CD4-positive, alpha-beta T cell treated with Interleukin-10 for 1 hour (primary cell): ENCODE measurements around the gene CEND1.
A peak's percentile ranks its signal among the peaks of the same experiment; 100 is the strongest.

ENCODE experiments used
- DNase-seq: peaks from one replicate; pipeline ENCODE4 v3.0.0-alpha.2; 2020

Gene CEND1

DNA sequence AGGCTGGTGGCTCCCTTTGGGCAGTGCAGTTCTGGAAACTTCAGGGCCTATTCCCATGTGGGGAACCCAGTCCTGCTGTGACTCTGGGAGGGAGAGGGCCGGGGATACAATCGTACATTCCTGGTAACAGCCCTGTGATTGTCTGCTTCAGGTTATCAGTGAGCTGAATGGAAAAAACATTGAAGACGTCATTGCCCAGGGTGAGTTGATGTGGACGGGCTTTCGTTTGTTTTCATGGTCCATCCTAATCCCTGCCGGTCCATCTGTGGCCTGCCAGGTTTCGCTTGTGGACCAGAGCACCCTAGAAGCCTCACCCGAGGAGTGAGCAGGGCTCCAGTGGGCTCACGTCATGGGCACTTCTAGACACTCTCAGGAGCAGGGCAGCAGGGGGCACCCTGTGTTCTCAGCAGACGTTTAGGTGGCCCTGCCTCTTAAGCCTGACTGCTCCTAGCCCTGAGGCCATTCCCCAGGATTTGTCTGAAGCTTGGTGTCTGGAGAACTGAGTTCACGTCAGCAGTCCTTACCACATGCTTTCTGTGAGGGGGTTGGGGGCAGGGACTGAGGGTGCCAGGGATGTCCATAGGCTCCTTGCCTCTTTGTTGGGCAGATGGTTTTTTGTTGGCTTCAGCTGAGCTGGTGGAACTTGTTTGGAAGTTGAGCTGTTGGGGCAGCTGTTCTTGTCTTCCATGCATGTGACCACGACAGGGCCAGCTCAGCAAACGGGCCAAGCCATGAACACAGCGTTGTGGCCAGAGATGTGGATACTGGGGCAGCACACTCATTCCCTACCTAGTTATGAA is 21.8 kb upstream of the CEND1 start:
- DNase-seq = no peak

DNA sequence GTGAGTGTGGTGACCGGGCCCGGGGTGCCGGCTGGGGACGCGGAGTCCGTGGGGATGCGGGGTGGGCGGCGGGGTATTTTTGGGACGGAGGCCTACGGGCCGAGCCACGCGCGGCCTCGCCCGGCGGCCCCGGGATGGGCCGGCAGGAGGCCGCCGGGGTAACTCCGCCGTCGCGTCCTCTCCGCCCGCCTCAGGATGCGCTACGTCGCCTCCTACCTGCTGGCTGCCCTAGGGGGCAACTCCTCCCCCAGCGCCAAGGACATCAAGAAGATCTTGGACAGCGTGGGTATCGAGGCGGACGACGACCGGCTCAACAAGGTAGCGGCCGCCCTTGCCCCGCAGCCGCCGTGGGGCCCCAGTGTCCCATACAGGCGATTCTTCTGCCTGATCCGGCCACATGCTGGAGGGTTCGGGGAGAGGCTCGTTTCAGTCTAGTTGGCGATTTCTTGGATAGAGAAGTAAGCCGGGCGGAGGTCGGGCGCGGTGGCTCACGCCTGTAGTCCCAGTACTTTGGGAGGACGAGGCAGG is 20.2 kb upstream of the CEND1 start:
- no peak for DNase-seq

DNA sequence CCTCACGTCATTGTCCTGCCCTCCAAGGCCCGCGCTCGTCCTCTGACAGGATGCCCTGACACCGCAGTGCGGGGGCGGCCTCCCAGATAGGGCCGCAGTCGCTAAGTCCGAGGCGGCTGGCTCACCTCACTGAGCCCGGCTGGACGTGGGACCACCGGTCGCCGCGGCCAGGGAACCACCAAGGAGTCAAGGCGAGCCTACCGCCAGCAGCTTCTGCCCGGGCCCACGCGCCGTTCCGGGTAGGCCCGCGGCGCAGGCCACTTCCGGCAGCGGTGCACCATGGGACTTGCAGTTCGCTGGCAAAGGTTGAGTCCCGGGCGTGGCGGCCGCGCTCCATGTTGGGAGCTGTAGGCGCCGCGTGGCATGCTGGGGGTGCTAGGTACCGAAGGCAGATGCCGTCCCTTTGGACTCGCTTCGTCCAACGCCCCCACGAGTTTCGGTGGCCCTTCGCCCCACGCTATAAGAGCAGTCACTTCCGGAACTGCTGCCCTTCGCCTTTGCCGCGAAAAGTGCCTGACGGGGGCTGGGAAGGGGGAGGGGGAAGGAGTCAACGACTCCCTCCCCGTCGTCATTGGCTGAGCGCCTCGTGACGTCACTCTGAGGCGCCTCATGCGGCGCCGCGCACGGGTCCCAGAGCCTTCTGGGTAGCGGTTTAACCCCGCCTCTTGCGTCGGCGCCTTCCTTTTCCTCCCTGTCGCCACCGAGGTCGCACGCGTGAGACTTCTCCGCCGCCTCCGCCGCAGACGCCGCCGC is 19.6 kb upstream of the CEND1 start, which contains the start of gene RPLP2:
TSS of gene RPLP2 (plus strand) at position 681 of the 753 bp plus-strand sequence. CDS start 268 bp downstream, outside the sequence.
- DNase-seq = peak; percentile 97

DNA sequence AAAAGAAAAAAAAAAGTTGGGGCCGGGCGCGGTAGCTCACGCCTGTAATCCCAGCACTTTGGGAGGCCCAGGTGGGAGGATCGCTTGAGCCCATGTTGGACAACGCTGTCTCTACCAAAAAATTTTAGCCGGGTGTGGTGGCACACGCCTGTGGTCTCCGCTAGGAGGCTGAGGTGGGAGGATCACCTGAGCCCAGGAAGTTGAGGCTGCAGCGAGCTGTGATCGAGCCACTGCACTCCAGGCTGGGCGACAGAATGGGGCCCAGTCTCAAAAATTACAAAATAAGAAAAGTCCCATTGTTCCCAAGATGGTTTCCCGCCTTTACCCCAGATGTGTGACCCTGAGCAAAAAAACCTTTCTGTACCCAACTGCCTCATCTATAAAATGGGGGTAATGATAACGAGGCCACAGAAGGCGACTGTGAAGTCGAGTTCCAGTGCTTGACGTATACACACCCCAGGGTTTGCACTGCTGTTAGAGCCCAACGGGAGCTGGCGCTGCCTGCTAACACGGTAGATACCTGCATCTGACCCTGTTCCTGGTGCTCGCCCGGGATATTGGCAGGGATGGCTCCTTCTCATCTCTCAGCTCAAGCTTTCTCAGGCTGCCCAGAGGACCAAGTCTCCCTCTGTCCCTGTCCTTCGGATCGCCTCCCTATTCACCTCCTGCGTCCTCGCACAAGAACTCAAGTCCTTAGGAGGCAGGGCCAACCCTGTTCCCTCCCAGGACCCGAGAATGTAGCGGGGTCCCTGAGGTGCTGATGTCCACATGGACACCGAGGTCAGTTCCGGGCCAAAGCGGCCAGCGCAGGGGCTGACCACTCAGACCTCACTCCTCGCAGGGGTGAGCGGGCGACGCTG is 18.8 kb upstream of the CEND1 start:
- DNase-seq = peak; percentile 67

DNA sequence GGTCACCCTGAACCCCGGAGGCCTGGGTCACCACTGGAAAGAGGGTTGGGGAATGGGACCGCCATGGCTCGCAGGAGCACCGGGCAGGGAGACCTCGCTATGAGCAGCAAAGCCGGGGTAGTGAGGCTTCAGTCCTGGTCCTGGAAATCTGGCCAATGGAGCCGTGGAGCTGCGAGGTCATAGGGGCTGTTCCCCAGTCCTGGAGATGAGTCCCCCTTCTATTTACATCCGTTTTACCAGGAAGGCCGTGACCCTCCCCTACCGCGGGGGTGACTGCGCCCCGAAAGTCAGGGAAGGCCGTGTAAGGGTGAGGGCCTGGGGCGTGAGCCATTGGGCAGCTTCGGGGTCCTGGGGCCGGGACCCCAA is 14.7 kb upstream of the CEND1 start:
- DNase-seq = no peak

DNA sequence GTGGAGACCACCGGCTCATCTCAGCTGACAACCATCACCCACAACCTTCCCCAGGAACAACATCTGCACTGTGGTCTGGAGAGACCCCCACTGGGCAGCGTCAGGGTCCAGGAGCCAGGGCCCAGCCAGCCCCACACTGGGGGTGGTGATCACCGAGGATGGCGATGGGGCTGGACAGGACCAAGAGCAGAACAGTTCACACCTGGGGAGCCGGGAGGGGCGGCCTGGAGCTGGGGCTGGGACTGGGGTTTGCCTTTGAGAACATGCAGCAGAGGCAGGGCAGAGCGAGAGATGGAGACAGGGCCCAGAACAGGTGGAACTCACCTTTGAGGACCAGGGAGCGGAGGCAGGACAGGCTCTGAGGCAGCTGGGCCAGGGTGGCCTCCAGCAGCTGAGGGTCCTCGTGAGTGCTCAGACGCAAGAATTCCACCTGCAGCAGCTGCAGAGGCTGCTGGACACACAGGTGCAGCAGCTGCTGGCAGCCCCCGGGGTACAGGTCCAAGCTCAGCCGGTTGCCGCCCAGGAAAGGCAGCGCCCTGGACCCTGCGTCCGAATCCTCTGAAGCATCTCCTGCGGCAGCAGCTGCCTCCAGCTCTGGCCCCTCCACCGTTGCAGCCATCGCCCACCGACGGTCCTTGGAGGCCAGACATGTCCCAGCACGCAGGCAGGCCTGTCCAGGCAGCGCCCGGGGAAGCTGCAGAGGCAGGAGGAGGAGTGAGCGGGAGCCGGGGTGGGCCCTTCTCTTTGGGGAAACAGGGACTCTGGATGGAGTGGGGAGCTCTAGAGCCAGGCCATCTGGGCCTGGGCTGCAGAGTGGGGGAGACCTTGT is 14.1 kb upstream of the CEND1 start:
- DNase-seq = no peak

DNA sequence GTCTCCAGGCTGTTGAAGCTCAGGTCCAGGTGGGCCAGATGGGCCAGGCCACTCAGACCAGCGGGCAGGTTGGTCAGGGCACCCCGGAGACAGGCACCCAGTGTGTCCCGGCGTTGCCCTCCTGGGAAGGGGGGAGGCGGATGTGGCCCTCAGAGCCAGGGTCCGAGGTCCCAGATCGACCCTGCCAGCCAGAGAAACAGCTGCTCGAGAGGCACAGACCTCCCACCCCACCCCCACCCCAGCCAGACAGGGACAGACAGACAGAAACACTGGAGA is 13.5 kb upstream of the CEND1 start:
- no peak for DNase-seq

DNA sequence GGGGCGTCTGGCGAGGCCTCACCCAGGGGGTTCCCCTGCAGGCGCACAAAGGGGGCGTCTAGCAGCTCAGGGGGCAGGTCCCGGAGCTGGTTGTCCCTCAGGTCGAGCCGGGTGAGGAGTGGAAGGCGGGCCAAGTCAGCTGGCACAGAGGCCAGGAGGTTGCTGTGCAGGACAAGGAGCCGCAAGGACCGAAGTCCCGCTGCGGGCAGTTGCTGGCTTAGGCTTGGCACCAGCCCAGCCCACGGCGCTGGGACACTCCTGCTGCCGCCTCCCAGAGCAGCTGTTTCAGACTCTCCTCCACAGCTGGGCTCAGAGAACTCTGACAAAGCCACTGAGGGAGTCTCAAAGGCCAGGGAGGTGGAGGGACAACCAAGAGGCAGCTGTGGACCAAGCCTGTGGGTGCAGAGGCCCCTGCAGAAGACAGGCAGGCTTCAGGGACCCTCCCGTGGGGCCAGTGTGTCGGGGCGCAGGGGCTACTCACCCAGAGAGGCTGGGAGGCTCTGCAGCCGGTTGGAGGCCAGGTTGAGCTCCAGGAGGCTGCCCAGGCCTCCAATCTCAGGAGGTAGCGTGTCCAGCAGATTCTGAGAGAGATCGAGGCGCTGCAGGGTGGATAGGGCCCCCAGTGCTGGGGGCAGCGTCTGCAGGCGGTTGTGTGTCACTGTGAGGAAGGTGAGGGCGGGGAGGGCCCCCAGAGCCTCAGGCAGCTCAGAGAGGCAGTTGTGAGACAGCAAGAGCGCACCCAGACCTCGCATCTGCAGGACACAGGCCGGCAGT is 13.0 kb upstream of the CEND1 start:
- no peak for DNase-seq

DNA sequence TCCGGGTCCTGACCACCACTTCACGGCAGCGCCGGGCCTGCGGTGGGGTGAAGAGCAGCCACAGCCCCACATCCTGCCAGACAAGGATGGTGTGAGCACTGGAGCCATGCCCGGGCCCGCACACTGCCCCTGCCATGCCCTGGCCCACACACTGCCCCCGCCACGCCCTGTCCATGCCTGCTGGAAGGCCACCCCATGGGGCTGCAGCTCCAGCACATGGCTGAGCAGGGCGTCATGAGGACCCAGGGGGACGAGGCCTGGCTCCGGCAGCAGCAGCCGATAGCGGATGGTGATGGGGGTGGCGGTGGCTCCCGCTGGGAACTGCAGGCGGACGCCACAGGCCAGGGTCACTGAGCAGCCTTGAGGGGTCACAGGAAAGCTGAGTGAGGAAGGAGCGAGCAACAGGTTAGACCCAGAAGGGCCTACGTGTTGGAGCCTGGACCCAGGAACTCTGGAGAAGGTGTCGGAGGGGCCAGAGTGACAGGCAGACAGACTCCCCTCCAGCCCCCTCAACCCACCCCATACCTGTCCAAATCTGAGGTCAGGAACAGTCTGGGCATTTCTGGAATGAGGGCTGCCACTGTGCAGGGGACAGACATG is 12.2 kb upstream of the CEND1 start:
- DNase-seq = no peak

DNA sequence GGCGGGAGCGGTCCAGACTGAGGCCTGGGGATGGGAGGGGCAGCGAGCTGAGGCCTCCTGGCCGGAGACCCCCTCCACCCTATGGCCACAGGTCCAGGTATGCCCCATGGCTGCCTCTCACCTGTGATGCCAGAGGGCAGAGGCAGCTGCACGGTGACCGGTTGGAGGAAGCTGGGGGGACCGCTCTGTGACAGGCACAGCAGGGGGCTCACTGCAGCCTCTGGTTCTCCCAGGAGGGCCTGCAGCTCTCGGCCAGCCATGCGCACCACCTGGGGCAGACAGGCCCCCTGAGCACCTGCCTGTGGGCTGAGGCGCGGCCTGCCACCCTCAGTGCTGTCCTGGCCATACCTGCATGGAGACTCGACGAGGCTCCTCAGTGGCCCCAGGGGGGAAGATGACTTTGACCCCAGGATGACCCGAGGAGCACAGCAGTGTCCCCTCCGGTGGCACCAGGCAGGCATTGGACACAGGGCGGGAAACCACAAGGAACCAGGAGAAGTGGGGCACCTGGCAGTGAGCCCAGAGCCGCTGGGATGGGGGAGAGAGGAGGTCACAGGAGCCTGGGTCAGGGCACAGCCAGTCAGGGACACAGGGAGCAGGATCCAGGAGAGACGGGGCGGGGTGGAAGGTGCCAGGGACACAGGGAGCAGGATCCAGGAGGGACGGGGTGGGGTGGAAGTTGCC is 11.3 kb upstream of the CEND1 start:
- no peak for DNase-seq

DNA sequence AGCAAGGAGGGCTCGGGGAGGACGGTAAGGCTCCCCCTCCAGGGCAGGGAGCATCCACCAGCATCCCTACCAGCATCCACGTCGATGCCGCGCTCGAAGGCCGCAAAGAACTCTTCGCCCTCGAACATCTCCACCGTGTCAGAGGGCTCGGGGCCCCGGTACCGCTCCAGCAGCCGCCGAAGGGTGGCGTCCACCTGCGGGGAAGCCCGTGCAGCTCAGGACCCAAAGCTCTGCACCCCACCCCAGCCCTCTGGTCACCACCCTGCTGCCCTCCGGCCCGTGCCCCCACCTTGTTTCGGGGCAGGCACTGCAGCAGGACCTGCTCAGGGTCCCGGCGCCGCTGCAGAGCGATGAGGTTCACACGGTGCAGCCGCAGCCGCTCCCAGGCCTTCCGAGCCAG is 10.6 kb upstream of the CEND1 start:
- DNase-seq = no peak

DNA sequence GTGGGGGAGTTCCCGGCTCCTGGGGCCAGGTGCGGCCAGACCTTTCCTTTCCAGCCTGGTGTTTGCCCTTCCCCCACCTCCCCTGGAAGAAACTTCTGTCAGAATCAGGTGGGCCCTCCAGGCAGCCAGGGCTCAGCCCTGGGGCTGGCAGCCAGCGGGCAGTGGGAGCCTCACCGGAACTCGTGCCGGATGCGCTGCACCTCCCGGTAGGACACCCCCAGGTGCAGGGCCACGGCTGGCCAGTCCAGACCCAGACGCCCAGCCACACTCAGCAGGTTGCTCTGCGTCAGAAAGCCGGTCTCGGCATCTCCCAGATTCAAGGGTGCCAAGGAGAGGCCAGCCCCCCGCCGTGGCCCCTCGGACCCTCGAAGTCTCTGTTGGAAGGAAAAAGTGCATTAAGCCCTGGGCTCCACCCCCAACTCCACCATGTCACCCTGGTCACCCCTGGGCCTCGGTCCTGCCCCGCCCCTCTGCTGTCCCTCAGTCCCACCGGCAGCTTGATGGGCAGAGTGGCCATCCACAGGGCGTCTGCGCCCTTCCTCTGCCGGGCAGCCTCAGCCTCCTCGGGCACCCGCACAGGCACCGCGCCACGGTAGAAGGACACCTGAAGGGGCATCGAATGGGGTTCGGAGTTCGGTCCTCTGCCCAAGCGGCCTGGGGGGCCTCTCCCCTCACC is 9.9 kb upstream of the CEND1 start:
- no peak for DNase-seq

DNA sequence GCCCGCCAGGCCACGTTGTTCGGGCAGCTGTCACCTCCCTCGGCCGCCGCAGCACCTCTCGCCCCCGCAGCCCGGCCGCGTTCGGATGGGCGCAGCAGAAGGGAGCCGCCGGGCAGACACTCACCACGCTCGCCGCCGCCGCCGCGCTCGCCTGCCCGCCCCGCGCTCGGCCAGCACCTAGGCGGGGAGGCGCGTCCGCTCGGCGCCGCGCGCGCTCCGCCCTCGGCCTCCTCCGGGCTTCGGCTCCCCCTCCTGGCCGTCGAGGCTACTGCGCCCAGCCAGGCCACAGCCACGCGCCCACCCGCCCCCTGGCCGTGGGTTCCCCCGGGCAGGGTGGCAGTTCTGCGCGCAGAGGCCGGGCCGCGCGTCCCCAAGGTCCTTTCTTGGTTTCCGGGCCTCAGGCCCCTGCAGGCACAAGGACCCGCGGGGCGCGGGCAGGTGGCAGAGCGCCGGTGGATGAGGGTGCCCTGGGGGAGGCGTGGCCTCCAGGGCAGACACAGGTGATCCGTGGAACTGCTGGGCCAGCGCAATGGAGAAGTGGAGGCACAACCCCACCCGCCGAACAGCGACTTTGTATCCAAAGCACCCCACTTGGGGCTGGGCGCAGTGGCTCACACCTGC is 8.3 kb upstream of the CEND1 start, which contains the start of gene SLC25A22:
TSS of gene SLC25A22 (minus strand) at position 189 of the 621 bp plus-strand sequence. CDS start 3,275 bp downstream, outside the sequence.
- DNase-seq = peak; percentile 85

DNA sequence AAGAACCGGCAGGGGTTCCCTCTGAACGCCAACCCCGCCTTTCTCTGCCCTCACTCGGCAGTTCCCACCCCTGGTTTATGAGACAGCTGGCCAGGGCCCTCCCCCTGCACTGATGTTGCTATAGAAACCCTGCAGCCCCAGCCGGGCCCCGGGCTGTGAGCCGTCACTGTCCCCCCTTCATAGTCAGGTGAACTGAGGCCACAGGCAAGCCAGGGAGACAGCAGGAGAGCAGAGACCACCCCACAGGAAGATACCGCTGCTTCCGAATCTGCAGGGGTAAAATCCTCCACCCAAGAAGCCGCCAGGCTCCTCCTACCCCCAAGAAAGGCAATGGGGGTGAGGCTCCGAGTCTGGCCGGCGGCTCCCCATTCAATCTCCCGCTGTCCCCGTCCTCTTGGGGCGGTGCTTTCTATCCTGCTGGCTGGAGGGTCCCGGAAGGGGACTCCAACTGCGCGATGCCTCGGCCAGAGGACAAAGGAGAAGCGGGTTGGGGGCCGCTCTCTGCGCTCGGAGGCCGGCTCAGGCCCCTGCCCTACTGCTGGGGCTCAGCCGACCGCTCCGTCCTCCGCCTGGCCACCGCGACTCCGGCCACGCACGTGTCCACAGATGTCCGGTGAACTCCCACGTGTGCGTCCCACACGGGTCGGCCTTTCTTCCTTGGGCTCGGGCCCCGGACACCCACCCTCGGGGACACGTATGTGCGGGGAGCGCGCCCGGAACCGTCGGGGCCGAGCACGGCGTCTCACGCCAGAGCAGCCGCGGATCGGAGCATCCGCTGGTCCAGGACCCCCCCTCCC is 7.6 kb upstream of the CEND1 start:
- DNase-seq = peak; percentile 88

DNA sequence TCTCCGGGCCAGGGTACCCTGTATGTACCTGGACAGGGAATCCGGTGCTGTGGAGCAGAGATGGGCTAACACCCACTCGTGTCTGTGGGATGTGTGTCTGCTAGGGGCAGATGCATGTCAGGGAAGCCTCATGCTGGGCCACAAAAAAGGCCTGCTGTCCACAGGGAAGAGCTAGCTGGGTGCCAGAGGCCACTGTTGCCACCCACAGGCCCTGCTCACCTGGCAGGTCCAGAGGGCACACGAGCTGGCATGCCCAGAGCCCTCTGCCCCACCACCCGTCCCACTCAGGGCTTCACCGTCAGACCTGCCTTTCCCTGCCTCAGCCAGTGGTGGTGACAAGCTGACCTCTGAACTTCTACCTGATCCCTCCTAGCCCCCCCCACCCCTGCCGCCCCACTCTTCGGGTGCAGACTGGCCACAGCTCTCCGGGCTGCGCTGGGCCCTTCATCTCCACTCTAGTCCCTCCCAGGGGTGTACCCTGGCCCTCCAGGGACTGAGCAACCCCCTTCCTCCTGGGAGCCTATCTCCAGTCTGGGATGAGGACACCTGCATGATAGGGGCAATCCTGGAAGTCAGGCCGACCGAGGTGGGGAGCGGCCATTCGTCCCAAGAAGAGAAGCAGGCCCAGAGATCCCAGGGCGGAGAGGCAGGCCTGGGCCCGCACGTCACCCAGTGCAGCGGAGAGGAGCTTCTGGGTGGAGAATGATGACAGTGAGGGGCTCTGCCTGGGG is 6.8 kb upstream of the CEND1 start:
- no peak for DNase-seq

DNA sequence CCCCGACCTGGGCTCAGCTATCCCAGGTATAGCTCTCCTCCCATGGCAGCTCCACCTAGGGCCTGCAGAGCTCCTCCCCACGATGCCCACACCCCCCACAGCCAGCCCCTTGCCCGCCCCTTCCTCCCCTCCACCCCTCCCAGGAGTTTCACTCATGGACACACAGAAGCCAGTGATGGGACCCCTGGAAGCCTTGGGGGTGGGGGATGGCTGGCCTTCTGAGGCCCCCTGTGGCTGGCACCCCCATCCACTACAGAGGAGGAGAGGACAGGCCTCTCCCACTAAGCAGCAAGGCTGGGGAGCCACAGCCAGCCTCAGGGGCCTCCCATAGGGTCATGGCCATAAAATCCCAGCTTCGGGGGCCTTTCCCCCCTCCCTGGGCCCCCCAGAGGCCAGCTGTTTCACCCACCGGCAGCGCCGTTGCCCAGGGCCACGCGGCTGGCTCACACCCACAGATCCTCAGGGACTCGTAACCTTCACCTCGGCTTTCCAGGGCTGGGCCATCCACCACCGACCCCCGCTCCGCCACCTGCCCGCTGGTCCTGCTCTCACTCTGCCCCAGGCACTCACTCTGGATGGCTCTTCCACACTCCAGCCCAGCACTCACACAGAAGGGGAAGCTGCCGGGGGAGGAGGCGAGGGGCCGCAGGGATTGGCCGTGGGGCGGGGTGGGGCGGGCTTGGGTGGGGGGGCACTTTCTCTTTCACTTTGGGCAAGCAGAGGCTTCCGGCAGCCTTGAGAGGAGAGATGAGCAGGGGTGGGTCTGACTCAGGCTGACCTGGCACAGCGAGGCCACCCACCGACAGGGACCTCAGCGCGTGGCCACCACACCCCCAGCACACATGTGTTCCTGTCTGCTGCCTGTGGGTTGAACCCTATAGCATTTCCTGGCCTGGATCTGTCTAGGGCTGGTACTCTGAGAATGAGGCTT is 6.0 kb upstream of the CEND1 start:
- DNase-seq = peak; percentile 82
